Uterus (tissue), 2 donors: ENCODE data around the gene C22orf15.

ENCODE experiments used
- CTCF ChIP-seq, 4 experiments: fragments of 200-600 bp in 2 of 4; fragments of 450-650 bp in 2 of 4; sonication (generic) in 2 of 4; IDR thresholded peaks; one replicate each; pipeline ENCODE4 v1.5.1; 2016 to 2019; ENCODE audit warnings: antibody characterized with exemption in 4 of 4, mild to moderate bottlenecking in 2 of 4, moderate library complexity in 1 of 4
- POLR2A ChIP-seq, 2 donors: fragments of 450-650 bp; IDR thresholded peaks; one replicate each; pipeline ENCODE4 v1.6.1; 2016; ENCODE audit warnings: antibody characterized with exemption in 2 of 2, mild to moderate bottlenecking in 1 of 2, moderate library complexity in 1 of 2

- no peak for TF ChIP-seq POLR2A (IDR thresholded peaks at IDR 0.05)
- no peak for TF ChIP-seq CTCF (IDR thresholded peaks at IDR 0.05)
Observed at GRCh38 chr22:23744001-23744400, 18.8 kb upstream of the C22orf15 start.
